GM10266 (cell line): ENCODE results near the gene KCNIP3.
"Not testable (repeated sequence)": the region's sequence is repeated elsewhere in the genome, so short reads cannot be mapped to it uniquely, and the experiment has no call there.

Source experiments
- DNase-seq: peaks from one replicate; pipeline ENCODE4 v3.0.0; 2012; ENCODE audit errors: extremely low spot score
- CTCF ChIP-seq: IDR thresholded peaks from 2 replicates; pipeline ENCODE4 v1.5.1; 2012; ENCODE audit warnings: mild to moderate bottlenecking, low read depth; ENCODE audit not compliant: control insufficient read depth, insufficient read depth; ENCODE audit errors: missing control alignments

Gene KCNIP3

GRCh38 chr2:95374451-95374920 lies 77.3 kb downstream of the KCNIP3 start:
- DNase-seq, result no peak
- no peak for TF ChIP-seq CTCF

- TF ChIP-seq CTCF, result no peak
- no peak for DNase-seq
Measured at GRCh38 chr2:95374921-95375471, 77.8 kb downstream of the KCNIP3 start.

- TF ChIP-seq CTCF, result no peak
- DNase-seq, result no peak
Measured at GRCh38 chr2:95375532-95376150, 78.5 kb downstream of the KCNIP3 start.

DNA sequence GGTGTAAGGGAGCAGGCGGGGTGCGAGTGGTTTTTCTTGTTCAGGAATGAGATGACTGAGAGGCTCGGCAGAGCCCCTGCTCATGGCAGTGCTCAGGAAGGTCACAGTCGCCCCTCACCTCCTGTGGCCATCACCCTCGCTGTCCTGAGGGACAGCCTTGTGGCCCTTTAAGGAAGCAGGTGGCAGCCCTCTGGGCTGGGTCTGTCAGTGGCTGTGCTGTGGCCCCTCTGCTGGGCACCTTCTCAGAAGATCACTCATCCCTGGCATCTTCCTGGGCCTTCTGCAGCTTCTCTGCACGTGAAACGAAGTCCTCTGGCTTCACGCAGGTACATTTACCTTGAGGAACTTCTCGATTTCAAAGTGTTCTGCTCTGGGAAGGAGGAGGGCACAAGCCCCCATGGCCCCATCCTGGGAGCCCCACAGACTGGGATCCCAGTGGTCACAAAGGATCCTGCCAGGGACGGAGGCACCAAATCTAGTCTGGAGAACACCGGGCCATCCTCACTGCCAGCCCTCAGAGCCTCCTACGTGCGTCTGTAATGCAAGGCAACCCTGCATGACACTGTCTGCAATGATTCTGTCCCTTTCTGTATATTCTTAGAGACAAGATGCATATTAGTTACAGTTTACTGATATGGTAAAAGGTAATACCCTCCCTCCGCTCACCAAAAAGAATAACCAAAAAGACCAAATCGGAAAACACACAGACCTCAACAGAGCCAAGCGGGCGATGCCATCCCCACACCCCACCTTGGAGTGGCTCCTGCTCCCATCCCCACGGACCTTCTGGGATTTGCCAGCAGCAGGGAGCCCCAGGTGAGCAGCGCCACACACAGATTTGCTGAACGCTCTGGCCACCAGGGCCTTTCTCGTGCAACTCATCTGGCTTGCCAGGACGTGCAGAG lies 79.4 kb downstream of the KCNIP3 start:
- DNase-seq, result no peak
- TF ChIP-seq CTCF, result no peak

GRCh38 chr2:95377216-95378123 lies 80.3 kb downstream of the KCNIP3 start:
- DNase-seq, result no peak
- TF ChIP-seq CTCF, result no peak

DNA sequence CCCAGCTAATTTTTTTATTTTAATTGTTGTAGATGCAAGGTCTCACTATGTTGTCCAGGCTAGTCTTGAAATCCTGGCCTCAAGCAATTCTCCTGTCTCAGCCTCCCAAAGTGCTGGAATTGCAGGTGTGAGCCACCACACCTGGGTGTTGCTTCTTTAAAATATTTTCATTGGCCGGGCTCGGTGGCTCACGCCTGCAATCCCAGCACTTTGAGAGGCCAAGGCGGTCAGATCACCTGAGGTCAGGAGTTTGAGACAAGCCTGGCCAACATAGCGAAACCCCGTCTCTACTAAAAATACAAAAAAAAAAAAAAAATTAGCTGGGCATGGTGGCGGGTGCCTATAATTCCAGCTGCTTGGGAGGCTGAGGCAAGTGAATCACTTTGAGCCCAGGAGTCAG lies 81.1 kb downstream of the KCNIP3 start:
- not testable (repeated sequence) for DNase-seq

DNA sequence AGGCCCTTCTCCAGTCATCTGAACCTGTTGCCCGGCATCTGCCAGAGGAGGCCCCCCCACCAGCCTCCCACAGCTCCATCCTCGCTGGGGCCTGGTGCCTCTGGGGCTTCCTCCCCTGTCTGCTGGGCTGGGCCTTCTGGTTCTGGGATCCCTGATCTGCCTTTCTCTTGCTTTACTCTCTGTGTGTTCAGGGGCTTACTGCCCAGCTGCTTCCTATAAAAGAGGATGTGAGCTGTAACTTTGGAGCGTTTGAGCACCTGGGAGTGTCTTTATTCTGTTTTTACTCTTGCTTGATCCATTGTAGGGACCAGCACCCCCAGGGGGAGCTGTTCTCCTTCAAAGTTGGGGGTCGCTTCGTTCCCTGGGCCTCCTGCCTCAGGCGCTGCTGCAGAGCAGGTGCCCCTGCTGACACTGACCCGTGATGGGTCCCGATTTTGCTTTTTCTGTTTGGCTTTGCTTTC lies 82.3 kb downstream of the KCNIP3 start:
- TF ChIP-seq CTCF, result no peak
- no peak for DNase-seq
